IMR-90 (cell line): ENCODE data around the gene ENOX1. TPM values are rescaled to one million over a fixed set of nuclear protein-coding genes. Genes with fewer than 3 reads are reported as not detected.

ENCODE experiments used
- ATAC-seq: fragments of 200-7000 bp; cut with Tn5 transposase; 2 replicates; pipeline ENCODE4 v1.9.1; 2020; ENCODE audit warnings: low read depth, mild to moderate bottlenecking, moderate library complexity
- BruUV-seq: library from RNA; stranded (reverse); fragments of 400-500 nt; replicated peaks from 2 replicates; lab custom pipeline; 2021; lab: Mats Ljungman, UMichigan
- CTCF ChIA-PET: fragments of 300-600 bp; formaldehyde crosslinking; extraction: SDS; loops from one replicate; lab custom pipeline; 2021; ENCODE audit warnings: antibody characterized with exemption; lab: Yijun Ruan, JAX
- POLR2A ChIA-PET: fragments of 300-600 bp; sonication (Branson Sonifier 250); formaldehyde crosslinking; loops from one replicate; lab custom pipeline; 2022; ENCODE audit warnings: antibody characterized with exemption; ENCODE audit not compliant: unreplicated experiment; lab: Charles Lee
- DNase-seq: peaks from one replicate; pipeline ENCODE4 v3.0.0; 2013
- H2AFZ ChIP-seq: replicated peaks from 2 replicates; pipeline ENCODE3; 2013; ENCODE audit warnings: low read length, mild to moderate bottlenecking; ENCODE audit not compliant: poor library complexity
- H2AK5ac ChIP-seq: 2 replicates; pipeline ENCODE4 v1.6.1; 2013; ENCODE audit warnings: low read depth, low read length, inconsistent platforms
- H2AK9ac ChIP-seq: replicated peaks from 2 replicates; pipeline ENCODE3; 2013; ENCODE audit warnings: mild to moderate bottlenecking, low read depth, low read length, moderate library complexity; ENCODE audit not compliant: poor library complexity
- H2BK120ac ChIP-seq: 2 replicates; pipeline ENCODE4 v1.6.1; 2013; ENCODE audit warnings: low read depth, low read length, inconsistent platforms
- H2BK15ac ChIP-seq: 3 replicates; pipeline ENCODE4 v1.6.1; 2013; ENCODE audit warnings: low read depth, low read length, inconsistent platforms
- H2BK20ac ChIP-seq: 2 replicates; pipeline ENCODE4 v1.6.1; 2013; ENCODE audit warnings: low read depth, mild to moderate bottlenecking, inconsistent platforms, low read length, moderate library complexity
- H2BK5ac ChIP-seq: 2 replicates; pipeline ENCODE4 v1.6.1; 2013; ENCODE audit warnings: mild to moderate bottlenecking, low read depth, low read length, inconsistent platforms; ENCODE audit not compliant: poor library complexity, severe bottlenecking
- H3K14ac ChIP-seq: replicated peaks from 2 replicates; pipeline ENCODE4 v1.6.1; 2013; ENCODE audit warnings: low read depth, low read length, inconsistent platforms
- H3K18ac ChIP-seq: 2 replicates; pipeline ENCODE4 v1.6.1; 2013; ENCODE audit warnings: low read depth, low read length, control low read depth
- H3K23ac ChIP-seq: 2 replicates; pipeline ENCODE4 v1.6.1; 2013; ENCODE audit warnings: low read depth, low read length, inconsistent platforms
- H3K27ac ChIP-seq: 2 replicates; pipeline ENCODE4 v1.5.1; 2013; ENCODE audit warnings: mild to moderate bottlenecking, control low read depth, low read length; ENCODE audit not compliant: insufficient read depth
- H3K27me3 ChIP-seq: 2 replicates; pipeline ENCODE4 v1.6.1; 2013; ENCODE audit warnings: low read length; ENCODE audit not compliant: control insufficient read depth, insufficient read depth
- H3K36me3 ChIP-seq: 2 replicates; pipeline ENCODE4 v1.6.1; 2013; ENCODE audit warnings: low read length, mixed read lengths; ENCODE audit not compliant: control insufficient read depth, insufficient read depth
- H3K4ac ChIP-seq: 2 replicates; pipeline ENCODE4 v1.6.1; 2013; ENCODE audit warnings: low read depth, low read length, inconsistent platforms
- H3K4me1 ChIP-seq: 2 replicates; pipeline ENCODE4 v1.6.1; 2013; ENCODE audit warnings: low read length, mixed read lengths; ENCODE audit not compliant: control insufficient read depth, insufficient read depth
- H3K4me2 ChIP-seq: 2 replicates; pipeline ENCODE4 v1.6.1; 2013; ENCODE audit warnings: low read depth, mild to moderate bottlenecking, control low read depth, low read length, moderate library complexity
- H3K4me3 ChIP-seq: 2 replicates; pipeline ENCODE4 v1.5.1; 2013; ENCODE audit warnings: low read depth, mild to moderate bottlenecking, control low read depth, low read length, moderate library complexity; ENCODE audit not compliant: insufficient read depth
- H3K56ac ChIP-seq: 2 replicates; pipeline ENCODE4 v1.6.1; 2013; ENCODE audit warnings: low read length, inconsistent platforms; ENCODE audit not compliant: insufficient read depth; ENCODE audit errors: extremely low read depth
- H3K79me1 ChIP-seq, 2 experiments: 2 replicates each; pipeline ENCODE4 v1.6.1; 2013; ENCODE audit warnings: low read length in 2 of 2, inconsistent platforms in 1 of 2, low read depth in 1 of 2
- H3K9ac ChIP-seq: 2 replicates; pipeline ENCODE4 v1.6.1; 2013; ENCODE audit warnings: low read depth, low read length, control low read depth
- H3K9me1 ChIP-seq: 2 replicates; pipeline ENCODE4 v1.6.1; 2013; ENCODE audit warnings: low read length, inconsistent platforms; ENCODE audit not compliant: insufficient read depth
- H3K9me3 ChIP-seq: 2 replicates; pipeline ENCODE4 v1.6.1; 2013; ENCODE audit warnings: low read length; ENCODE audit not compliant: control insufficient read depth, insufficient read depth
- H4K20me1 ChIP-seq: 2 replicates; pipeline ENCODE4 v1.6.1; 2013; ENCODE audit warnings: low read length, inconsistent platforms; ENCODE audit not compliant: insufficient read depth
- H4K5ac ChIP-seq: 2 replicates; pipeline ENCODE4 v1.6.1; 2013; ENCODE audit warnings: mild to moderate bottlenecking, low read depth, low read length, control low read depth
- H4K8ac ChIP-seq, 2 experiments: 2 replicates each; pipeline ENCODE4 v1.6.1; 2013; ENCODE audit warnings: low read depth in 2 of 2, low read length in 2 of 2, control low read depth in 1 of 2, inconsistent platforms in 1 of 2
- H4K91ac ChIP-seq: 2 replicates; pipeline ENCODE4 v1.6.1; 2013; ENCODE audit warnings: low read depth, low read length, inconsistent platforms; ENCODE audit not compliant: insufficient read depth
- BHLHE40 ChIP-seq: fragments of 150-350 bp; IDR thresholded peaks from 2 replicates; pipeline ENCODE4 v1.6.1; 2016; ENCODE audit warnings: mild to moderate bottlenecking, low read depth, low read length
- CEBPB ChIP-seq: IDR thresholded peaks from 2 replicates; pipeline ENCODE4 v1.6.1; 2012; ENCODE audit warnings: low read depth, low read length, improper control_type of control experiment
- CHD1 ChIP-seq: IDR thresholded peaks from 2 replicates; pipeline ENCODE4 v1.6.1; 2012; ENCODE audit warnings: low read depth, low read length, improper control_type of control experiment
- FOS ChIP-seq: fragments of 150-350 bp; IDR thresholded peaks from 2 replicates; pipeline ENCODE4 v1.6.1; 2016; ENCODE audit warnings: low read depth, low read length
- MAZ ChIP-seq: IDR thresholded peaks from 2 replicates; pipeline ENCODE4 v1.6.1; 2012; ENCODE audit warnings: low read depth, mild to moderate bottlenecking, low read length, improper control_type of control experiment, moderate library complexity, borderline replicate concordance
- MXI1 ChIP-seq: IDR thresholded peaks from 2 replicates; pipeline ENCODE4 v1.6.1; 2012; ENCODE audit warnings: low read depth, mild to moderate bottlenecking, low read length, moderate library complexity, borderline replicate concordance
- NFE2L2 ChIP-seq: fragments of 150-350 bp; IDR thresholded peaks from 2 replicates; pipeline ENCODE4 v1.6.1; 2016; ENCODE audit warnings: low read depth, mild to moderate bottlenecking, low read length
- RAD21 ChIP-seq: IDR thresholded peaks from 2 replicates; pipeline ENCODE4 v1.6.1; 2012; ENCODE audit warnings: low read length, improper control_type of control experiment
- RCOR1 ChIP-seq: IDR thresholded peaks from 2 replicates; pipeline ENCODE4 v1.6.1; 2012; ENCODE audit warnings: mild to moderate bottlenecking, low read length, improper control_type of control experiment; ENCODE audit not compliant: insufficient replicate concordance
- RFX5 ChIP-seq: IDR thresholded peaks from 2 replicates; pipeline ENCODE4 v1.8.0; 2012; ENCODE audit warnings: low read depth, mild to moderate bottlenecking, low read length, moderate library complexity
- SMC3 ChIP-seq: fragments of 150-350 bp; IDR thresholded peaks from 2 replicates; pipeline ENCODE4 v1.6.1; 2016; ENCODE audit warnings: low read depth, mild to moderate bottlenecking, antibody characterized with exemption, low read length, moderate library complexity
- WGBS, 2 experiments: methylation state at CpG; one replicate each; pipeline versions ENCODE4 v1.1.5 to v1.1.7; 2013; ENCODE audit warnings: missing lambda C conversion rate in 2 of 2; ENCODE audit not compliant: insufficient read length in 1 of 2; ENCODE audit errors: extremely low coverage in 2 of 2; 5-methylcytosine and 5-hydroxymethylcytosine counted together
- dilution Hi-C: fragments of 300-500 bp; cut with HindIII; formaldehyde crosslinking; loops from one replicate; pipeline ENCODE4 v1.14.3; 2018; ENCODE audit warnings: low sequenced_read_pairs; ENCODE audit not compliant: unreplicated experiment
- in situ Hi-C: fragments of 300-500 bp; cut with MboI; formaldehyde crosslinking; loops from 3 replicates; pipeline ENCODE4 v1.14.3; 2019; ENCODE audit warnings: low sequenced_read_pairs, inconsistent platforms, mixed read lengths
- intact Hi-C: fragments of 100-400 bp; cut with micrococcal nuclease; formaldehyde crosslinking; loops from 2 replicates; pipeline ENCODE4 v1.10.0; 2022
- polyA plus RNA-seq, 3 experiments: library from polyadenylated mRNA; depleted of rRNA; stranded (reverse); fragments of >200 nt; gene quantifications; 2 replicates each; pipeline ENCODE4 v1.2.3, GENCODE V29; 2012; ENCODE audit warnings: low replicate concordance in 1 of 3
- total RNA-seq: library from RNA; depleted of rRNA; stranded (reverse); fragments of >200 nt; gene quantifications from 2 replicates; pipeline ENCODE4 v1.2.3, GENCODE V29; 2012
- TF ChIP-seq, protein P1 (sequence below): fragments of 150-350 bp; IDR thresholded peaks from 2 replicates; pipeline ENCODE4 v1.6.1; 2016; ENCODE audit warnings: low read depth, mild to moderate bottlenecking, low read length, moderate library complexity, borderline replicate concordance
- TF ChIP-seq, protein P2 (sequence below): conservative IDR thresholded peaks from 2 replicates; pipeline ENCODE4 v1.5.1; 2012; ENCODE audit warnings: mild to moderate bottlenecking, low read depth, low read length, improper control_type of control experiment
- TF ChIP-seq, protein P3 (sequence below): fragments of 150-350 bp; IDR thresholded peaks from 2 replicates; pipeline ENCODE4 v1.6.1; 2017; ENCODE audit warnings: mild to moderate bottlenecking, antibody characterized with exemption, low read length, low read depth

The ENOX1 gene
- total and polyA plus RNA-seq, 2 of the 4 experiments (the other 2 are of a cell fraction), result 0.99 to 1.3 TPM

DNA sequence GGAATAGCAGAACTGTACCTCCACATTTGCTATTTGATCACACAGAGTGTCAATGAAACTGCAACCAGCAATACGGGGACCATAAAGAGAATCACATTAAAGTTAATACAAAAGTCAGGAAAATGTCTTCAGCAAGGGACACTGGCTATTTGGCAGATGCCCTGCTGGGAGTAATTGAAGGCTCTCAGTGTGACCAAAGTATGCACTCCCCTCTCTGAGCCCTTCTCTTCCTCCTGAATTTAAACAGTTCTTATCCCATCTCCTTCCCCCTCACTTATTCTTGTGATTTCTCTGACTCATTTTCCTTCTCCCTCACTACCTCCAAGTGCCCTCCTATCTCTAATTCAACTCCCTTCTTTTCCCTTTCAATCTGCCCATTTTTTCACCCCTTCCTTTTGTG, 117.7 kb downstream of the ENOX1 start:
- Histone ChIP-seq H3K18ac (no peak overlapping the region), H2AK9ac (no peak overlapping the region), H3K9me1 (no peaks in the 10 kb centered on the region), H4K8ac (no peak overlapping the region), H2AK5ac (no peak overlapping the region), H3K27me3 (no peaks in the 10 kb centered on the region; the same call in 1 of the 2 replicates), H4K5ac (no peak overlapping the region), H3K14ac (no peak overlapping the region), H3K4me1 (peaks cover 7% of the 10 kb centered on the region), H2AFZ (no peak overlapping the region), H3K4me3 (no peak overlapping the region), H3K9ac (no peak overlapping the region), H2BK120ac (no peak overlapping the region), H3K4ac (no peak overlapping the region), H4K20me1 (no peaks in the 10 kb centered on the region), H3K27ac (no peak overlapping the region), H3K23ac (no peak overlapping the region), H2BK15ac (no peak overlapping the region), H3K36me3 (no peaks in the 10 kb centered on the region), H2BK20ac (no peak overlapping the region), H3K9me3 (no peaks in the 10 kb centered on the region), H3K79me1 (no peaks in the 10 kb centered on the region), H4K91ac (no peak overlapping the region), H2BK5ac (no peak overlapping the region), H3K56ac (no peak overlapping the region), H3K4me2 (no peak overlapping the region)
- no peak for ATAC-seq
- dilution Hi-C loops (no loop called here), intact Hi-C loops (loop anchor here (5.0 kb wide), 1 partner anchor 1002 kb away; no protein-coding TSS in a partner anchor), in situ Hi-C loops (no loop called here)
- no peak for DNase-seq
- ChIA-PET POLR2A (no interaction called here), CTCF (no interaction called here)
- no peak for TF ChIP-seq RFX5
- no peak for TF ChIP-seq MAZ
- no peak for TF ChIP-seq RAD21
- no peak for TF ChIP-seq NFE2L2
- no peak for TF ChIP-seq MXI1
- no peak for TF ChIP-seq BHLHE40
- TF ChIP-seq FOS, result no peak
- TF ChIP-seq SMC3, result no peak
- no peak for TF ChIP-seq RCOR1
- TF ChIP-seq CEBPB, result no peak
- TF ChIP-seq CHD1, result no peak
- TF ChIP-seq, protein P1, sequence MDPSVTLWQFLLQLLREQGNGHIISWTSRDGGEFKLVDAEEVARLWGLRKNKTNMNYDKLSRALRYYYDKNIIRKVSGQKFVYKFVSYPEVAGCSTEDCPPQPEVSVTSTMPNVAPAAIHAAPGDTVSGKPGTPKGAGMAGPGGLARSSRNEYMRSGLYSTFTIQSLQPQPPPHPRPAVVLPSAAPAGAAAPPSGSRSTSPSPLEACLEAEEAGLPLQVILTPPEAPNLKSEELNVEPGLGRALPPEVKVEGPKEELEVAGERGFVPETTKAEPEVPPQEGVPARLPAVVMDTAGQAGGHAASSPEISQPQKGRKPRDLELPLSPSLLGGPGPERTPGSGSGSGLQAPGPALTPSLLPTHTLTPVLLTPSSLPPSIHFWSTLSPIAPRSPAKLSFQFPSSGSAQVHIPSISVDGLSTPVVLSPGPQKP, result no peak
- TF ChIP-seq, protein P2, sequence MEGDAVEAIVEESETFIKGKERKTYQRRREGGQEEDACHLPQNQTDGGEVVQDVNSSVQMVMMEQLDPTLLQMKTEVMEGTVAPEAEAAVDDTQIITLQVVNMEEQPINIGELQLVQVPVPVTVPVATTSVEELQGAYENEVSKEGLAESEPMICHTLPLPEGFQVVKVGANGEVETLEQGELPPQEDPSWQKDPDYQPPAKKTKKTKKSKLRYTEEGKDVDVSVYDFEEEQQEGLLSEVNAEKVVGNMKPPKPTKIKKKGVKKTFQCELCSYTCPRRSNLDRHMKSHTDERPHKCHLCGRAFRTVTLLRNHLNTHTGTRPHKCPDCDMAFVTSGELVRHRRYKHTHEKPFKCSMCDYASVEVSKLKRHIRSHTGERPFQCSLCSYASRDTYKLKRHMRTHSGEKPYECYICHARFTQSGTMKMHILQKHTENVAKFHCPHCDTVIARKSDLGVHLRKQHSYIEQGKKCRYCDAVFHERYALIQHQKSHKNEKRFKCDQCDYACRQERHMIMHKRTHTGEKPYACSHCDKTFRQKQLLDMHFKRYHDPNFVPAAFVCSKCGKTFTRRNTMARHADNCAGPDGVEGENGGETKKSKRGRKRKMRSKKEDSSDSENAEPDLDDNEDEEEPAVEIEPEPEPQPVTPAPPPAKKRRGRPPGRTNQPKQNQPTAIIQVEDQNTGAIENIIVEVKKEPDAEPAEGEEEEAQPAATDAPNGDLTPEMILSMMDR, result no peak
- TF ChIP-seq, protein P3, sequence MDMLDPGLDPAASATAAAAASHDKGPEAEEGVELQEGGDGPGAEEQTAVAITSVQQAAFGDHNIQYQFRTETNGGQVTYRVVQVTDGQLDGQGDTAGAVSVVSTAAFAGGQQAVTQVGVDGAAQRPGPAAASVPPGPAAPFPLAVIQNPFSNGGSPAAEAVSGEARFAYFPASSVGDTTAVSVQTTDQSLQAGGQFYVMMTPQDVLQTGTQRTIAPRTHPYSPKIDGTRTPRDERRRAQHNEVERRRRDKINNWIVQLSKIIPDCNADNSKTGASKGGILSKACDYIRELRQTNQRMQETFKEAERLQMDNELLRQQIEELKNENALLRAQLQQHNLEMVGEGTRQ, result no peak
- BruUV-seq, result no TSS peak
- no CpG with 5 or more reads among the region's 1 CpG for WGBS, 2 experiments
